ENCODE results near the gene BCOR.

Gene BCOR

GRCh38 chrX:40061871-40062524 is 35.8 kb downstream of the BCOR start:
- DNase-seq: no peak

GRCh38 chrX:40061005-40061404 is 36.8 kb downstream of the BCOR start:
- no peak for DNase-seq

- DNase-seq: no peak
Observed at GRCh38 chrX:40060356-40060845, 37.4 kb downstream of the BCOR start.

DNA sequence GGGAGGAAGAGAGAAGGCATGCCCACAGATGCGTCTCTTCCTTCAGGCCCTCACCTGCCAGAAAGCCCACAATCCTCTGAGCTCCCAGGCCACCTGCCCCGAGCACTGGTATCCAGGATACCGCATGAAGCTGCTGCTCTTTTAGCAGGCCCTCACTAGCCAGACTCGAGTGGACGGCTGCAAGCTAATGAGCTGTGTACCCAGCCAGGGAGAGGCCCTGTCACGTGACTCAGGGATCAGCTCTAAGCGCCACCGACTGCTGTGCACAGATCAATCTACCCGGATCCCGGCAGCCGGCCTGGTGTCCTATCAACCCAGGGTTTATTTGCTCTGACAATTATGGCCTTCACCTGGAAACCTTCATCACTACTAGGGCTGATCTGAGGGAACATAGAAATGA is 39.0 kb downstream of the BCOR start:
- no peak for DNase-seq

DNA sequence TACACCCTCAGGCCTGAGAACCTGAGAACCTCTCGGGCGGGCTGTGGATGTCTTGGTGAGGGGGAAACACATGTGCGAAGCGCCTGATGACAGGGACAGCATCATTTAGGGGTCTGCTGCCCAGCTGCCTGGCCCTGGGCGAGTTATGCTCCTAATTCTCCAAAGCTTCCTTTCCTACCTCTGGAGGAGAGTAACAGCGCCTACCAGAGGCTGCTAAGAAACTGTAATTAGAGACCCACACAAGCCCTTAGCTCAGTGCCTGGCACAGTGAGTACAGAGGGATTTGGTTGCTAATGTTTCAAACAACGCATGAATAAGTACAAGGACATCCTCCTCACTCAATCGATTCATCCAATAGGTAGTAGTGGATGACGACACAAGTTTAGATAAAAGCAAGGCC is 40.4 kb downstream of the BCOR start:
- DNase-seq: no peak

- DNase-seq: no peak
Observed at GRCh38 chrX:40056420-40056819, 41.3 kb downstream of the BCOR start.

GRCh38 chrX:40055495-40055894 is 42.3 kb downstream of the BCOR start:
- no peak for DNase-seq

DNA sequence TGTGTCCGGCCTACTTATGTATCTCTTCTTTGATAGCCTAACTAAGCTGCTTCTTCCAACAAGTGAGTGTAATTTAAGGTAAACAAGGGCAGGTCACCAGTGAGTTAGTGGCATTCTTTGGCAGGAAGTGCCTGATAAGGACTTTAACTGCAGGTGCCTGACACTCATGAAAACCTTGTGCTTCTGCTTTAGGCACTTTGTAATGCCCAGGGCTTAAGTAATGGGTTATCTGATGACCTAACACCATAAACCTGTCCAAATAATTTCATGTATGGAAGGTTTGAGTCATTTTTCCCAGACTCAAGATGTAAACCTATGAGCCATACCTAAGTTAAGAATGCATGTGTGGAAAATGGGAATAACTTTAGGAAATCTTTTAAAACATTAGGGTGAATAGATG is 43.0 kb downstream of the BCOR start:
- DNase-seq: no peak

GRCh38 chrX:40050532-40050931 is 47.2 kb downstream of the BCOR start:
- DNase-seq: no peak

DNA sequence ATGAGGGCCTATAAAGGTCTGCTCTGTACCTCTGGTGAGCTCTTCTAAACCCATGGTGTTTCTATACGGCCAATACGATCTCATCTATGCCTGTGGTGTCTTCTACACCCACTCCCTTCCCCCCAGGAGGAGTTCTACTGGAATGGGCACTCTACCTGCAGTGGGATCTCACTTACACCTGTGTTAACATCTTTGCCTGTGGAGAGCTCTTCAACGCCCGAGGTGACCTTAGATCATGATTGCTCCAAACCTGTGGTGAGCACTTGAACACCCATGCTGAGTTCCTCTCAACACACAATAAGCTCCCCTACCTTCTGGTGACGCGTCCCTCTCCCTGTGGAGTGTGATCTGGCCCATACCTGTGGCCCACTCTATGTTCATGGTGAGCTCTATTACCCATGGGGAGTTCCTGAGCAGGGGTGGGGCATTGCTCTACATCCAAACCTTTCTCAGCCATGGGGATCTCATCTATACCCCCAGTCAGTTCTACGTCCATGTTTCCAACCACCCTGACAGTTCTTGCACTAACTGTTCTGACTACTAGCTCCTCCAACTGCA is 48.6 kb downstream of the BCOR start:
- no peak for DNase-seq

DNA sequence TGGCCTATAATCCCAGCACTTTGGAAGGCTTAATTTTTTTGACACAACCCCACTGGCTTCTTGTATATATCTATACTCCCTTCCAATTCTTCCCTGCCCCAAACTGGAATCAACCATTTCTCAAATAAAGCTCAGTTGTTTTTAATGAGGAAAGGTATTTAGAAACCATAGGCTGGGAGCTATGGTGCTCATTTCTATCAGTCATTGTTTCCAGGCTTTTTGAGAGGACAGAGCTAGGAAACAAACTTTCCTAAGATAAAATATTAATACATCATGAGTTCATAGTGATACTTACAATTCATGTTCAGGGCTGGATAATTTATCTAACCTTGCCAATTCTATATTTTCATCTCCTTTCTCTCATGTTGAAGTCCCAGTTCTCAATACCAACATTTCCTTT is 50.3 kb downstream of the BCOR start:
- DNase-seq: no peak

DNA sequence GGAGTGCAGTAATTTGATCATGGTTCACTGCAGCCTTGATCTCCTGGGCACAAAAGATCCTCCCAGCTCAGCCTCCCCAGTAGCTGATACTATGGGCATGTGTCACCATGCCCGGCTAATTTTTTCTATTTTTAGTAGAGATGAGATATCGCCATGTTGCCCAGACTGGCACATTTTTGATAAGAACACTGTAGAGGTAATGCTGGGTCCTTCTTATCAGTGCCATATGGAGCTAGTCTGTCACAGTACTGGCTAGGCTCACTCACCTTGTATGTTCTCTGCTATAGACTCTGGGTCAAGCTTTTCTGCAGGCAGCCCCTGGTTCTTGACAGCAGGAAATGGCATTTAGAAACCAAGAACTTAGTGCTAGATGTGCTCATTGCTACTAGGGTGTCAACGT is 53.9 kb downstream of the BCOR start:
- no peak for DNase-seq

DNA sequence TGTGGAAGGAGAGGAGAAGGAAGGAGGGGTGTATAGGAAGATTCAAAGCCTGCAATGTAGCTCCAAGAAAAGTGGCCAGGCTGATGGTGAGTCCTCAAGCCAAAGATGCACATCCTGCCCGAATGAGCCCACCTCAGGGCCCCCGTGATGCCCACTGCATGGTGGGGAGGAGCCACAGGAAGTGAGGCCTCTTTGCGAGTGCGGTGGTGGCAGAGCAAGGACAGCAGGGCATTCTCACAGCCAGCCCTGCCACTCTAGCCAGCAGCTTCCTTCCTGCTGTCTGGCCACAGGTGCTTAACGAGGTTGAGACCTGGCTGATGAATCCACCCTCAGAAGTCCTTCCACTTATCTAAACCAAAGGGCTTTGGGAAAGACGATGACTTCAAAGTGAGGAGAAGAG is 55.8 kb downstream of the BCOR start:
- DNase-seq: no peak

- DNase-seq: no peak
Observed at GRCh38 chrX:40040686-40041461, 56.9 kb downstream of the BCOR start.

DNA sequence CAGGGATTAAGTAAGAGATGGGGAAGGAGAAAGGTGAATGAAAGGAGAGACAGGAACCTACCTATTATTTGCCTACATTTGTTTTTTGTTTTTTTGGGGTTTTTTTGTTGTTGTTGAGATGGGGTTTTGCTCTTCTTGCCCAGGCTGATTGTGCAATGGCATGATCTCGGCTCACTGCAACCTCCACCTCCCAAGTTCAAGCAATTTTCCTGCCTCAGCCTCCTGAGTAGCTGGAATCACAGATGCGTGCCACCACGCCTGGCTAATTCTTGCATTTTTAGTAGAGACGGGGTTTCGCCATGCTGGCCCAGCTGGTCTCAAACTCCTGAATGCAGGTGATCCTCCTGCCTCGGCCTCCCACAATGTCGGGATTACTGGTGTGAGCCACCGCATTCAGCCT is 57.9 kb downstream of the BCOR start:
- no peak for DNase-seq

DNA sequence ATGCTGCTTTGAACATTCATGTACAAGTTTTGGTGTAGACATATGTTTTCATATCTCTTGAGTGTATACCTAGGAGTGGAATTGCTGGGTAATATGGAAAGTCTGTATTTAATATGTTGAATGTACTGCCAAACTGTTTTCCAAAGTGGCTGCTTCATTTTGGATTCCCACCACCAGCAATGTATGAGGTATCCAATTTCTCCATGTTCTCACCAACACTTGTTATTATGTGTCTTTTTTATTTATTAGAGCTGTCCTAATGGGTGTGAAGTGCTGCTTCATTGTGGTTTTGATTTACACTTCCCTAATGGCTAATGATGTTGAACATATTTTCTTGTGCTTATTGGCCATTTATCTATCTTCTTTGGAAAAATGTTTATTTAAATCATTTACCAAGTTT is 60.4 kb downstream of the BCOR start:
- no peak for DNase-seq

DNA sequence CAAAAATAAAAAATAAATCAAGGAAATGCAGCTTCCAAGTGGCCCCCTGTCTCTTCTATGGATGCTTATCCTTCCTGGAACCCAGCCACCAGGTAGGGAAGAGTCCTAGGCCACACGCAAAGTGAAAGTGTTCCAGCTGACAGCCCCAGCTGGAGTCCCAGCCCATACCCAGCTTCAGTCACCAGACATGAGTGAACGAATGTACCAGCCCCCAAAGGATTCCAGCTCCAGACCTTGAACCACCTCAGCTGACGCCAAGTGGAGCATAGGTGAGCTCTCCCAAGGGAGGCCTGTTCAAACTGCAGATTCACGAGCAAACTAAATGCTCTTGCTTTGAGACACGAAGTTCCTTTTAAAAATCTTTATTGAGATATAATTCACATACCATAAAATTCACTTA is 62.0 kb downstream of the BCOR start:
- no peak for DNase-seq

GRCh38 chrX:40031911-40032310 is 65.8 kb downstream of the BCOR start:
- no peak for DNase-seq

GRCh38 chrX:40030205-40030604 is 67.6 kb downstream of the BCOR start:
- no peak for DNase-seq

- DNase-seq: no peak
Observed at GRCh38 chrX:40022421-40022820, 75.3 kb downstream of the BCOR start.

GRCh38 chrX:40021647-40022046 is 76.1 kb downstream of the BCOR start:
- DNase-seq: no peak

- DNase-seq: no peak
Observed at GRCh38 chrX:40019541-40019940, 78.2 kb downstream of the BCOR start.

GRCh38 chrX:40018041-40018440 is 79.7 kb downstream of the BCOR start:
- no peak for DNase-seq

DNA sequence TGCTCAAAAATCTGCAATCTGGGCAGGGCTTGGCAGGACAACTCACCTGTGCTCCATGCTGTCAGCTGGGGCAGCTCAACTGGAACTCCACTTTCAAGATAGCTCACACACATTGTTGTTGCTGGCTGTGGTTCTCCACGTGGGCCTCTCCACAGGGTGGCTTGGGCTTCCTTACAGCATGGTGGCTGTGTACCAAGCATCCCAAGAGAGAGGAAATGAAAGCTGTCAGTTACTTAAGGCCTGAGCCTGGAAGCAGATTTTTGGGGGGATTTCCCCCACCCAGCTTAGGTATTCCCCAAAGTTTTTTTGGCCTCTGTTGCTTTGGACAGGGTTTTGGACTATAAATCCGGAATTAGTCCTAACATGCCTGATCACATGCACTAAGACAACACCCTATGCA is 81.0 kb downstream of the BCOR start:
- DNase-seq: no peak

Measured in stimulated activated CD4-positive, alpha-beta T cell treated with anti-CD3 and anti-CD28 coated beads, Interleukin-15, amount 100 ng/mL, for 24 hours (primary cell).